ENCODE results near the gene CIB4. TPM values are rescaled to one million over a fixed set of nuclear protein-coding genes. Genes with fewer than 3 reads are reported as not detected.
A peak's percentile ranks its signal among the peaks of the same experiment; 100 is the strongest.

The CIB4 gene
- total and polyA plus RNA-seq, 2 of the 4 experiments (the other 2 are of a cell fraction) = not detected

DNA sequence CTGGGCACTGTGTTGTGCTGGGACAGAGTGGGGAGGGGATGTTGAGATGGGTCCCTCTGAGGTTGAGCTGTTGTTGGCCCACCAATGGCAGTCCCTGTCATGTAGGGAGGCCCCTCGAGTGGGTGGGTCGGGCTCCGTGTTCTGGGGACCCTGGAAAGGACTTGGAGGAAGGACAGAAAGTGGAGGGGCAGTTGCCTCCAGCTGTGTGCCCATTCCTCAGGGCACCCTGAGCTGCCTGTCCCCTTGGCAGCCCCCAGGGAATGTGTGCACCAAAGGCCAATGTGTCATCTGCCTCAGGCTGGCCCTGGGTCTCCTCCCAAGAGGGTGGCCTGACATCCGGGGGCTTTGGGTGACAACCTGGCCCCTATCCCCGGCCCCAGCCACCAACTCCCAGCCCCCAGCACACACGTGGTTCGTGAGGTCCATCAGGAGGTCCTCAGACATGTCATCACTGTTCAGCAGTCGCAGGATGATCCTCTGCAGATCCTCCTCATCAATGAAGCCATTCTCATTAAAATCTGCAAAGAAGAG, 57.7 kb downstream of the CIB4 start:
- CTCF ChIA-PET = no interaction called here

More for the DNA sequence above, 57.7 kb downstream of the CIB4 start:
- H4K91ac ChIP-seq (ENCODE audit: insufficient read depth, low read depth, low read length) = no peak overlapping the region
- no peaks in the 10 kb centered on the region for H3K4me1 ChIP-seq (ENCODE audit: control insufficient read depth, insufficient read depth, low read length)
- no peaks in the 10 kb centered on the region for H3K36me3 ChIP-seq (ENCODE audit: control insufficient read depth, insufficient read depth, low read length)
- no CpG with 5 or more reads among the region's 8 CpGs for WGBS, 2 experiments (ENCODE audit: extremely low coverage in 2 of 2, insufficient read length in 1 of 2)
- no peaks in the 10 kb centered on the region for H4K20me1 ChIP-seq (ENCODE audit: insufficient read depth, low read length)
- H2AK9ac ChIP-seq (replicated peaks; ENCODE audit: low read depth, low read length, poor library complexity) = no peak overlapping the region
- ATAC-seq (ENCODE audit: low read depth) = no peak
- H3K4me2 ChIP-seq (ENCODE audit: low read depth, low read length) = no peak overlapping the region
- H3K23ac ChIP-seq (ENCODE audit: low read depth, low read length) = no peak overlapping the region
- no peaks in the 10 kb centered on the region for H3K9me3 ChIP-seq (ENCODE audit: control insufficient read depth, insufficient read depth, low read length)
- no peak overlapping the region for H3K4me3 ChIP-seq (ENCODE audit: insufficient read depth, low read depth, low read length)
- TF ChIP-seq BHLHE40 (IDR thresholded peaks at IDR 0.05; ENCODE audit: low read depth, low read length) (no peak), RCOR1 (IDR thresholded peaks at IDR 0.05; ENCODE audit: insufficient replicate concordance, low read length) (no peak), CEBPB (IDR thresholded peaks at IDR 0.05; ENCODE audit: low read depth, low read length) (no peak), MAFK (IDR thresholded peaks at IDR 0.05; ENCODE audit: low read depth, low read length) (no peak), POLR2A (IDR thresholded peaks at IDR 0.05; ENCODE audit: low read depth, low read length) (no peak), RAD21 (IDR thresholded peaks at IDR 0.05; ENCODE audit: low read length) (no peak), SMC3 (IDR thresholded peaks at IDR 0.05; ENCODE audit: low read depth, low read length) (no peak), RFX5 (IDR thresholded peaks at IDR 0.05; ENCODE audit: low read depth, low read length) (no peak), MAZ (IDR thresholded peaks at IDR 0.05; ENCODE audit: borderline replicate concordance, low read depth, low read length) (no peak), FOS (IDR thresholded peaks at IDR 0.05; ENCODE audit: low read depth, low read length) (no peak)
- TF ChIP-seq, protein P1, sequence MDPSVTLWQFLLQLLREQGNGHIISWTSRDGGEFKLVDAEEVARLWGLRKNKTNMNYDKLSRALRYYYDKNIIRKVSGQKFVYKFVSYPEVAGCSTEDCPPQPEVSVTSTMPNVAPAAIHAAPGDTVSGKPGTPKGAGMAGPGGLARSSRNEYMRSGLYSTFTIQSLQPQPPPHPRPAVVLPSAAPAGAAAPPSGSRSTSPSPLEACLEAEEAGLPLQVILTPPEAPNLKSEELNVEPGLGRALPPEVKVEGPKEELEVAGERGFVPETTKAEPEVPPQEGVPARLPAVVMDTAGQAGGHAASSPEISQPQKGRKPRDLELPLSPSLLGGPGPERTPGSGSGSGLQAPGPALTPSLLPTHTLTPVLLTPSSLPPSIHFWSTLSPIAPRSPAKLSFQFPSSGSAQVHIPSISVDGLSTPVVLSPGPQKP (IDR thresholded peaks at IDR 0.05; ENCODE audit: borderline replicate concordance, low read depth, low read length) = no peak
- TF ChIP-seq, protein P2, sequence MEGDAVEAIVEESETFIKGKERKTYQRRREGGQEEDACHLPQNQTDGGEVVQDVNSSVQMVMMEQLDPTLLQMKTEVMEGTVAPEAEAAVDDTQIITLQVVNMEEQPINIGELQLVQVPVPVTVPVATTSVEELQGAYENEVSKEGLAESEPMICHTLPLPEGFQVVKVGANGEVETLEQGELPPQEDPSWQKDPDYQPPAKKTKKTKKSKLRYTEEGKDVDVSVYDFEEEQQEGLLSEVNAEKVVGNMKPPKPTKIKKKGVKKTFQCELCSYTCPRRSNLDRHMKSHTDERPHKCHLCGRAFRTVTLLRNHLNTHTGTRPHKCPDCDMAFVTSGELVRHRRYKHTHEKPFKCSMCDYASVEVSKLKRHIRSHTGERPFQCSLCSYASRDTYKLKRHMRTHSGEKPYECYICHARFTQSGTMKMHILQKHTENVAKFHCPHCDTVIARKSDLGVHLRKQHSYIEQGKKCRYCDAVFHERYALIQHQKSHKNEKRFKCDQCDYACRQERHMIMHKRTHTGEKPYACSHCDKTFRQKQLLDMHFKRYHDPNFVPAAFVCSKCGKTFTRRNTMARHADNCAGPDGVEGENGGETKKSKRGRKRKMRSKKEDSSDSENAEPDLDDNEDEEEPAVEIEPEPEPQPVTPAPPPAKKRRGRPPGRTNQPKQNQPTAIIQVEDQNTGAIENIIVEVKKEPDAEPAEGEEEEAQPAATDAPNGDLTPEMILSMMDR (conservative IDR thresholded peaks at IDR 0.05; ENCODE audit: low read depth, low read length) = no peak
- H2BK5ac ChIP-seq (ENCODE audit: low read depth, low read length, poor library complexity, severe bottlenecking) = no peak overlapping the region
- no peak overlapping the region for H3K18ac ChIP-seq (ENCODE audit: low read depth, low read length)
- no peak overlapping the region for H3K4ac ChIP-seq (ENCODE audit: low read depth, low read length)
- no peak overlapping the region for H2AK5ac ChIP-seq (ENCODE audit: low read depth, low read length)
- BruUV-seq (replicated peaks) = no TSS peak
- H3K79me1 ChIP-seq (ENCODE audit: low read depth in 1 of 2, low read length in 2 of 2) = no peaks in the 10 kb centered on the region
- DNase-seq = no peak
- no peak overlapping the region for H4K5ac ChIP-seq (ENCODE audit: low read depth, low read length)
- H4K8ac ChIP-seq (ENCODE audit: low read depth in 2 of 2, low read length in 2 of 2) = no peak overlapping the region
- POLR2A ChIA-PET (ENCODE audit: unreplicated experiment) = no interaction called here
- no peak overlapping the region for H3K56ac ChIP-seq (ENCODE audit: extremely low read depth, insufficient read depth, low read length)
- H3K14ac ChIP-seq (replicated peaks; ENCODE audit: low read depth, low read length) = no peak overlapping the region
- H3K27ac ChIP-seq (ENCODE audit: insufficient read depth, low read length) = no peak overlapping the region
- no peak overlapping the region for H2BK120ac ChIP-seq (ENCODE audit: low read depth, low read length)
- no peak overlapping the region for H2BK20ac ChIP-seq (ENCODE audit: low read depth, low read length)
- dilution Hi-C loops (cut with HindIII; ENCODE audit: low sequenced_read_pairs, unreplicated experiment) = no loop called here
- H3K9me1 ChIP-seq (ENCODE audit: insufficient read depth, low read length) = no peaks in the 10 kb centered on the region
- H3K9ac ChIP-seq (ENCODE audit: low read depth, low read length) = no peak overlapping the region
- no peak overlapping the region for H2BK15ac ChIP-seq (ENCODE audit: low read depth, low read length)
- peak overlapping the region; percentile 11 for H2AFZ ChIP-seq (replicated peaks; ENCODE audit: low read length, poor library complexity)
- in situ Hi-C loops (cut with MboI; ENCODE audit: low sequenced_read_pairs) = no loop called here
- H3K27me3 ChIP-seq (ENCODE audit: control insufficient read depth, insufficient read depth, low read length) = peaks cover 77% of the 10 kb centered on the region
- intact Hi-C loops (cut with micrococcal nuclease) = no loop called here

Data from IMR-90 (cell line).